Measurements from ENCODE around the gene FGD4.

Gene FGD4

DNA sequence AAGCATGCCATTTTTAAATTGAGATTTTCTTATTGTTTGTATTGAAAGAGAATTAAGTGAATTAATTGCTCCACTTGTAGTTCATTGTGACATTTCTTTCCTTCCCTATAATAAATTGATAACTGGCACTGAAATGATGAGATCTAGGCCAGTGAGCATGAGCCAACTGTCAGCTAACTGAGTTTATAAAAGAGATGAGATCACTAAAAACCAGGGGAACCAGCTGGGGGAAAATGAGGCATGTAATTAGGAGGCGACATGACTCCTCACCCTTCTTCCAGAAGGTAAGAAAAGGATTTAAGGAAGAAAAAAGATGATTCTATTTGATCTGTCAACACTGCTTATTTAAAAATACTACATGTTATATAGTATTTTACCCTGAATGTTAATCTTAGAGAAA lies 175.2 kb downstream of the FGD4 start:
- no peaks in the 10 kb centered on the region for H3K4me1 ChIP-seq (ENCODE audit: low read depth, poor library complexity, severe bottlenecking)
- no peak overlapping the region for H3K9ac ChIP-seq
- H2AFZ ChIP-seq (ENCODE audit: low read depth) = no peak overlapping the region
- TF ChIP-seq, protein P1, sequence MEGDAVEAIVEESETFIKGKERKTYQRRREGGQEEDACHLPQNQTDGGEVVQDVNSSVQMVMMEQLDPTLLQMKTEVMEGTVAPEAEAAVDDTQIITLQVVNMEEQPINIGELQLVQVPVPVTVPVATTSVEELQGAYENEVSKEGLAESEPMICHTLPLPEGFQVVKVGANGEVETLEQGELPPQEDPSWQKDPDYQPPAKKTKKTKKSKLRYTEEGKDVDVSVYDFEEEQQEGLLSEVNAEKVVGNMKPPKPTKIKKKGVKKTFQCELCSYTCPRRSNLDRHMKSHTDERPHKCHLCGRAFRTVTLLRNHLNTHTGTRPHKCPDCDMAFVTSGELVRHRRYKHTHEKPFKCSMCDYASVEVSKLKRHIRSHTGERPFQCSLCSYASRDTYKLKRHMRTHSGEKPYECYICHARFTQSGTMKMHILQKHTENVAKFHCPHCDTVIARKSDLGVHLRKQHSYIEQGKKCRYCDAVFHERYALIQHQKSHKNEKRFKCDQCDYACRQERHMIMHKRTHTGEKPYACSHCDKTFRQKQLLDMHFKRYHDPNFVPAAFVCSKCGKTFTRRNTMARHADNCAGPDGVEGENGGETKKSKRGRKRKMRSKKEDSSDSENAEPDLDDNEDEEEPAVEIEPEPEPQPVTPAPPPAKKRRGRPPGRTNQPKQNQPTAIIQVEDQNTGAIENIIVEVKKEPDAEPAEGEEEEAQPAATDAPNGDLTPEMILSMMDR (conservative IDR thresholded peaks at IDR 0.05; ENCODE audit: low read depth, low read length) = no peak
- no peak overlapping the region for H3K4me2 ChIP-seq
- H3K36me3 ChIP-seq (ENCODE audit: insufficient read depth) = no peaks in the 10 kb centered on the region
- no peak overlapping the region for H3K4me3 ChIP-seq (IDR thresholded peaks at IDR 0.05; ENCODE audit: insufficient read depth, low read depth, low read length)
- no peaks in the 10 kb centered on the region for H4K20me1 ChIP-seq (ENCODE audit: insufficient read depth)
- no peaks in the 10 kb centered on the region; the same call in 1 of the 2 replicates for H3K79me2 ChIP-seq (ENCODE audit: insufficient read depth, low read depth)
- H3K27ac ChIP-seq = no peak overlapping the region
- no peaks in the 10 kb centered on the region for H3K27me3 ChIP-seq (ENCODE audit: insufficient read depth, low read depth)

DNA sequence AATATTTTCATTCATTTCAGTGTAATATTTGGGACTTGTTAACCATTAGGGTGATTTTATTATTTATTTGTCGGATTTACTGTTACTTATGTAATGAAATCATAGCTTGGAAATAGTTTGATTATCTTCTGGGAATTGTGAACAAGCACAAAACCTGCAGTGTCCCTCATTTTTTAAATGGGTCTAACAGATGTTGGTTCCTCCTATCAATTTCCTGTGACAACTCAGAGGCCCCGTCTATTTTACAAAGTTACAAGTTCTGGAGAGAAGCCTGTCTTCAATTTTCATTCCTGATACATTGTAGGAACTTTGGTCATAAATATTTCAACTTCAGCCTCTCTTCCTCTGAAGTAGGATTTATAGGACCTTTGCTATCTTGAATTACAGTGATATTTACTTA lies 178.0 kb downstream of the FGD4 start:
- Histone ChIP-seq H3K4me1 (ENCODE audit: low read depth, poor library complexity, severe bottlenecking) (no peaks in the 10 kb centered on the region), H3K27me3 (ENCODE audit: insufficient read depth, low read depth) (no peaks in the 10 kb centered on the region), H3K4me3 (IDR thresholded peaks at IDR 0.05; ENCODE audit: insufficient read depth, low read depth, low read length) (no peak overlapping the region), H3K9ac (no peak overlapping the region), H4K20me1 (ENCODE audit: insufficient read depth) (no peaks in the 10 kb centered on the region), H3K36me3 (ENCODE audit: insufficient read depth) (no peaks in the 10 kb centered on the region), H3K4me2 (no peak overlapping the region), H2AFZ (ENCODE audit: low read depth) (no peak overlapping the region), H3K79me2 (ENCODE audit: insufficient read depth, low read depth) (no peaks in the 10 kb centered on the region), H3K27ac (no peak overlapping the region)
- TF ChIP-seq, protein P1 (conservative IDR thresholded peaks at IDR 0.05; ENCODE audit: low read depth, low read length) = no peak

DNA sequence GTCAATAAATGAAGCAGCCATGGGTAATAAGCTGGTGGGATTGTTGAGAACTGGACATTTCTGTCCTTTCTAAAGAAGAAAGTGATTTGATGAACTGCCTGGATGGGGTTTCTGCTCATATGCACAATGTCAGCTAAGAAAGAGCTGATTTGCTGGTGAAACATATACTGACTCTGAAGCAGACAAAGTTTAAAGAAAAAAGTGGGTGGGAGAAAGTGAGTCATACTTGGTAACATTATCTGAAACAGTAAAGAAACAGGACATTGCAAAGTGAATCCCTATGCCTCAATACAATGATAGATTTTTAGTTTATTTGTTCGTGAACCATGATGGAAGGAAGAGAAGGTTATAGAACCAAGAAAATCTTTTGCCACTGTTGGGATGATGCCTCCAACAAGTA lies 184.2 kb downstream of the FGD4 start:
- H3K4me3 ChIP-seq (IDR thresholded peaks at IDR 0.05; ENCODE audit: insufficient read depth, low read depth, low read length) = no peak overlapping the region

DNA sequence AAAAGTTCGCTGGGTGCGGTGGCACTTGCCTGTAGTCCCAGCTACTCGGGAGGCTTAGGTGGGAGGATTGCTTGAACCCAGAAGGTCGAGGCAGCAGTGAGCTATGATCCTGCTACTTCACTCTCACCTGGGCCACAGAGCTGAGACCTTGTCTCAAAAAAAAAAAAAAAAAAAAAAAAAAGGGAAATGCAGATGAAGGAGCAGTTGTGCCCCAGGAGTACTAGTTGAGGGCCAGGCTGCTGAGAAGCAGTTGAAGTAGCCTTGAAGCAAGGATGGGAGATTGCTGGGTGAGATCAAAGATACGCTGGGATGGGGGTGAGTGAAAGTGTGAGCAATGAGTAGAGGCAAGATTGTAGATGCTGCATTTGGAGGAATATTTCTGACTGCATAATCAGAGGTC lies 186.3 kb downstream of the FGD4 start:
- Histone ChIP-seq H3K4me1 (ENCODE audit: low read depth, poor library complexity, severe bottlenecking) (peaks cover 10% of the 10 kb centered on the region), H3K27me3 (ENCODE audit: insufficient read depth, low read depth) (no peaks in the 10 kb centered on the region), H3K27ac (no peak overlapping the region), H3K4me2 (no peak overlapping the region), H3K4me3 (IDR thresholded peaks at IDR 0.05; ENCODE audit: insufficient read depth, low read depth, low read length) (no peak overlapping the region), H3K9ac (no peak overlapping the region), H4K20me1 (ENCODE audit: insufficient read depth) (no peaks in the 10 kb centered on the region), H3K36me3 (ENCODE audit: insufficient read depth) (no peaks in the 10 kb centered on the region), H2AFZ (ENCODE audit: low read depth) (no peak overlapping the region), H3K79me2 (ENCODE audit: insufficient read depth, low read depth) (no peaks in the 10 kb centered on the region)
- TF ChIP-seq, protein P1 (conservative IDR thresholded peaks at IDR 0.05; ENCODE audit: low read depth, low read length) = no peak

More for the DNA sequence above, 184.2 kb downstream of the FGD4 start:
- Histone ChIP-seq H3K36me3 (ENCODE audit: insufficient read depth) (no peaks in the 10 kb centered on the region), H4K20me1 (ENCODE audit: insufficient read depth) (no peaks in the 10 kb centered on the region), H3K27ac (no peak overlapping the region), H3K4me2 (no peak overlapping the region), H3K27me3 (ENCODE audit: insufficient read depth, low read depth) (no peaks in the 10 kb centered on the region), H3K9ac (no peak overlapping the region), H2AFZ (ENCODE audit: low read depth) (no peak overlapping the region), H3K79me2 (ENCODE audit: insufficient read depth, low read depth) (no peaks in the 10 kb centered on the region), H3K4me1 (ENCODE audit: low read depth, poor library complexity, severe bottlenecking) (peaks cover 10% of the 10 kb centered on the region)
- TF ChIP-seq, protein P1 (conservative IDR thresholded peaks at IDR 0.05; ENCODE audit: low read depth, low read length) = no peak
